Stomach (tissue), 4 donors: ENCODE results near the gene ZNF831.

Source experiments
- CTCF ChIP-seq, 7 experiments: fragments of 450-650 bp in 4 of 7; fragments of 200-600 bp in 3 of 7; sonication (generic) in 3 of 7; IDR thresholded peaks; one replicate each; pipeline ENCODE4 v1.5.1; 2016 to 2019; ENCODE audit warnings: antibody characterized with exemption in 7 of 7, control low read depth in 2 of 7, mild to moderate bottlenecking in 1 of 7
- EP300 ChIP-seq: sonication (generic); formaldehyde crosslinking; IDR thresholded peaks from one replicate; pipeline ENCODE4 v1.6.1; 2017; ENCODE audit warnings: antibody characterized with exemption

- TF ChIP-seq EP300, result no peak
- TF ChIP-seq CTCF (IDR thresholded peaks at IDR 0.05), result no peak
Measured at GRCh38 chr20:59289994-59290393, 126.4 kb downstream of the ZNF831 start.
